ENCODE data around the gene NEMF.
A peak's percentile ranks its signal among the peaks of the same experiment; 100 is the strongest.
"Not testable (repeated sequence)": the region's sequence is repeated elsewhere in the genome, so short reads cannot be mapped to it uniquely, and the experiment has no call there.

NEMF gene, protein sequence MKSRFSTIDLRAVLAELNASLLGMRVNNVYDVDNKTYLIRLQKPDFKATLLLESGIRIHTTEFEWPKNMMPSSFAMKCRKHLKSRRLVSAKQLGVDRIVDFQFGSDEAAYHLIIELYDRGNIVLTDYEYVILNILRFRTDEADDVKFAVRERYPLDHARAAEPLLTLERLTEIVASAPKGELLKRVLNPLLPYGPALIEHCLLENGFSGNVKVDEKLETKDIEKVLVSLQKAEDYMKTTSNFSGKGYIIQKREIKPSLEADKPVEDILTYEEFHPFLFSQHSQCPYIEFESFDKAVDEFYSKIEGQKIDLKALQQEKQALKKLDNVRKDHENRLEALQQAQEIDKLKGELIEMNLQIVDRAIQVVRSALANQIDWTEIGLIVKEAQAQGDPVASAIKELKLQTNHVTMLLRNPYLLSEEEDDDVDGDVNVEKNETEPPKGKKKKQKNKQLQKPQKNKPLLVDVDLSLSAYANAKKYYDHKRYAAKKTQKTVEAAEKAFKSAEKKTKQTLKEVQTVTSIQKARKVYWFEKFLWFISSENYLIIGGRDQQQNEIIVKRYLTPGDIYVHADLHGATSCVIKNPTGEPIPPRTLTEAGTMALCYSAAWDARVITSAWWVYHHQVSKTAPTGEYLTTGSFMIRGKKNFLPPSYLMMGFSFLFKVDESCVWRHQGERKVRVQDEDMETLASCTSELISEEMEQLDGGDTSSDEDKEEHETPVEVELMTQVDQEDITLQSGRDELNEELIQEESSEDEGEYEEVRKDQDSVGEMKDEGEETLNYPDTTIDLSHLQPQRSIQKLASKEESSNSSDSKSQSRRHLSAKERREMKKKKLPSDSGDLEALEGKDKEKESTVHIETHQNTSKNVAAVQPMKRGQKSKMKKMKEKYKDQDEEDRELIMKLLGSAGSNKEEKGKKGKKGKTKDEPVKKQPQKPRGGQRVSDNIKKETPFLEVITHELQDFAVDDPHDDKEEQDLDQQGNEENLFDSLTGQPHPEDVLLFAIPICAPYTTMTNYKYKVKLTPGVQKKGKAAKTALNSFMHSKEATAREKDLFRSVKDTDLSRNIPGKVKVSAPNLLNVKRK

GRCh38 chr14:49852301-49853157 lies at the start of gene NEMF:
Gene NEMF, minus strand, starts transcription at chr14:49852788. Its CDS starts 35 bp downstream, at chr14:49852753.
- Mint-ChIP-seq H3K9me3 (no peaks in the 10 kb centered on the region), H3K4me3 (peak within 1 kb of the TSS; percentile 96), H3K27ac (peak within 1 kb of the TSS; percentile 96), H3K27me3 (no peaks in the 10 kb centered on the region), H3K4me1 (peaks cover 19% of the 10 kb centered on the region), H3K36me3 (peaks cover 6% of the 10 kb centered on the region)
- DNase-seq (ENCODE audit: low spot score in 2 of 2): peak; percentile 87 to 88
- peak; percentile 81 for ATAC-seq (ENCODE audit: low read depth)

- peaks cover 13% of the 10 kb centered on the region for H3K36me3 Mint-ChIP-seq
- no peak for ATAC-seq (ENCODE audit: low read depth)
- no peak for DNase-seq (ENCODE audit: low spot score in 2 of 2)
- no peaks in the 10 kb centered on the region for H3K27me3 Mint-ChIP-seq
- H3K27ac Mint-ChIP-seq: no peak overlapping the region
- H3K4me1 Mint-ChIP-seq: peaks cover 27% of the 10 kb centered on the region
- H3K4me3 Mint-ChIP-seq: no peak overlapping the region
- peaks cover 2% of the 10 kb centered on the region for H3K9me3 Mint-ChIP-seq
These were observed 48.4 kb upstream of the NEMF start for GRCh38 chr14:49900973-49901372.

- no peaks in the 10 kb centered on the region for H3K27me3 Mint-ChIP-seq
- peaks cover 31% of the 10 kb centered on the region for H3K4me1 Mint-ChIP-seq
- no peak for DNase-seq (ENCODE audit: low spot score in 2 of 2)
- H3K4me3 Mint-ChIP-seq: peak overlapping the region; percentile 73
- ATAC-seq (ENCODE audit: low read depth): no peak
- H3K9me3 Mint-ChIP-seq: peaks cover 2% of the 10 kb centered on the region
- peaks cover 34% of the 10 kb centered on the region for H3K36me3 Mint-ChIP-seq
- peak overlapping the region; percentile 81 for H3K27ac Mint-ChIP-seq
These were observed 45.9 kb upstream of the NEMF start for GRCh38 chr14:49898485-49898884.

- Mint-ChIP-seq H3K27me3 (no peaks in the 10 kb centered on the region), H3K9me3 (peaks cover 2% of the 10 kb centered on the region), H3K4me3 (peak overlapping the region; percentile 65), H3K4me1 (peaks cover 31% of the 10 kb centered on the region), H3K36me3 (peaks cover 34% of the 10 kb centered on the region), H3K27ac (peak overlapping the region; percentile 81)
- DNase-seq (ENCODE audit: low spot score in 2 of 2): no peak
- ATAC-seq (ENCODE audit: low read depth): no peak
These were observed 45.4 kb upstream of the NEMF start for GRCh38 chr14:49897965-49898364.

DNA sequence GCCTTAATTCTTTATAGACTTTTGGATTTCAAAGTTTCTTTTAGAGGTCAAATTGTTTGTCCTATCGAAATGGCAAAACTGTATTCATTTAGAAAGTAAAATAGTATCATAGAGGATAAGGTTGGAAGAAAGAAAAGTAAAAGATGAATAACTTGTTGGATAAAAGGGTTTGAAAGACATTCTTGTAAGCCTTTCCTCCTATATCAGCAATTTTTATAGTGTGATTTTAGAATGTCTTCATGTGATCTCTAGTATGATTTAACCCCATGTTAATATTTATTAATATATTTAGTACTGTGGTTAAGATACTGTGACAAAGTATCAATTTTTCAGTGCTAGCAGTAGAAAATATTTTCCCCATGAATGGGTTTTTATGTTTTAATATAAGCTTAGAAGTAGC lies 44.8 kb upstream of the NEMF start:
- Mint-ChIP-seq H3K9me3 (peaks cover 2% of the 10 kb centered on the region), H3K36me3 (peaks cover 34% of the 10 kb centered on the region), H3K4me1 (peaks cover 31% of the 10 kb centered on the region), H3K4me3 (peak overlapping the region; percentile 80), H3K27me3 (no peaks in the 10 kb centered on the region), H3K27ac (peak overlapping the region; percentile 81)
- no peak for DNase-seq (ENCODE audit: low spot score in 2 of 2)
- no peak for ATAC-seq (ENCODE audit: low read depth)

DNA sequence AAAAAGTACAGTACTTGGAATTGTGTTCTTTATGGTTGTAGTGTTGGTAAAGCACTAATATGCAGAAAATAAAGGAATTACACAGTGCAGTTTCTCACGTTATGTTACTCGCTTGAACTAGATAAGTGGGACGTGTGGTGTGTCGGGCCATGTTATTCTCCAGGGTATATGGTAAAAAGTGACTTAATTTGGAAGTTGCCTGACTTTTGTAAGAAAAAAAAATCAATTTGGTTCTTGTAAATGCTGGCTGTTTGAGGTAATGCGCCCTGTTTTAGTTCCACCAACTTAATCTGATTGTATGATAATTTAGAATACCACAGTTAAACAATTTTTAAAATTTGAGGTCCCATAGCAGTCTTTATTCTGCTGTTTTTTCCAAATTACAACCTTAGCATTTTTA lies 44.4 kb upstream of the NEMF start:
- ATAC-seq (ENCODE audit: low read depth) (no peak), DNase-seq (ENCODE audit: low spot score in 2 of 2) (no peak)
- H3K27ac Mint-ChIP-seq: peak overlapping the region; percentile 81
- H3K9me3 Mint-ChIP-seq: no peaks in the 10 kb centered on the region
- no peaks in the 10 kb centered on the region for H3K27me3 Mint-ChIP-seq
- H3K4me1 Mint-ChIP-seq: peaks cover 31% of the 10 kb centered on the region
- peak overlapping the region; percentile 80 for H3K4me3 Mint-ChIP-seq
- H3K36me3 Mint-ChIP-seq: peaks cover 32% of the 10 kb centered on the region

- not testable (repeated sequence) for ATAC-seq (ENCODE audit: low read depth); DNase-seq (ENCODE audit: low spot score in 2 of 2); H3K27me3 Mint-ChIP-seq; H3K9me3 Mint-ChIP-seq
- peak overlapping the region; percentile 81 for H3K27ac Mint-ChIP-seq
- peaks cover 31% of the 10 kb centered on the region for H3K4me1 Mint-ChIP-seq
- H3K4me3 Mint-ChIP-seq: peak overlapping the region; percentile 82
- H3K36me3 Mint-ChIP-seq: peaks cover 32% of the 10 kb centered on the region
These were observed 43.7 kb upstream of the NEMF start for GRCh38 chr14:49896272-49896671.

GRCh38 chr14:49895480-49895879 lies 42.9 kb upstream of the NEMF start:
- DNase-seq (ENCODE audit: low spot score in 2 of 2) (no peak), ATAC-seq (ENCODE audit: low read depth) (no peak)
- H3K36me3 Mint-ChIP-seq: peaks cover 32% of the 10 kb centered on the region
- peak overlapping the region; percentile 81 for H3K27ac Mint-ChIP-seq
- H3K4me3 Mint-ChIP-seq: peak overlapping the region; percentile 82
- no peaks in the 10 kb centered on the region for H3K9me3 Mint-ChIP-seq
- H3K4me1 Mint-ChIP-seq: peaks cover 31% of the 10 kb centered on the region
- no peaks in the 10 kb centered on the region for H3K27me3 Mint-ChIP-seq

DNA sequence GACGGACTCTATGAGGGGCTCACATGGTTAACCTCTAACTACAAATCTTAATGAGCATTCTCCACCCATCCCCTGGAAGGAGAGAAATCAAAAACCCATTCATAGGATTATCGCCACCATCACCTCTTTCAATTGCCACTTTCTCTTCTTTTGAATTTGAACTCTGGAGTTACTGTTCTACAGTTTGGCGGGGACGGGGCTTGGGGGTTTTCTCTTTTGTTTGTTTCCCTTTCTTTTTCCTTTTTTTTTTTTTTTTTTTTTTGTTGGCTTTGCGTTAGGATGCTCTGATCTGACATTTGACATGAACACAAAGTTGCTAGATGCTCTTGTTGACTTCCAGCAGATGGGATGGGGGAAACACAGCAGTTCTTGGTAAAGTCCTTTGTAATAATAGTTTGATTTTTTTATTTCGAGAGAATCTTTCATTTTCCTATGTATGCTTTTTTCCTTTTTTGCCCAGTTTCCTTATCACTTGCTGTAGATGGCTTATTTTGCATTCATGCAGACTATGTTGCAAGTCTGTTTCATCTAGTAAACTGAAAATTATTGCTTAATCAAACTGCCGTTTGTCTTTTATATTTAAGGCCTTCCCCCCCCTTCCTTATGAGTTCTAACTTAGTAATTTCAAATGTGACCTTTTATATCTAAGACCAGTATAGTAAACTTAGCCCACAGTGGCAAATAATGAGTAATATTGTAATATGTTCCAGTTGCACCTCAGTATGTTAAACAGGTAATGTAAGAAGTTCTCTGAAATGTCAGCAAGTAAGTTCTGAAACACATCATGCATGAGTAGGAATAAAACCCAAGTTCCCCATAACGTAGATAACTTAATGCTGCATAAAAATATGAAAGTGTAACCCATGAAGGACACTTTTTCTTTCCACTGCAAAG lies 41.9 kb upstream of the NEMF start:
- not testable (repeated sequence) for DNase-seq (ENCODE audit: low spot score in 2 of 2)

DNA sequence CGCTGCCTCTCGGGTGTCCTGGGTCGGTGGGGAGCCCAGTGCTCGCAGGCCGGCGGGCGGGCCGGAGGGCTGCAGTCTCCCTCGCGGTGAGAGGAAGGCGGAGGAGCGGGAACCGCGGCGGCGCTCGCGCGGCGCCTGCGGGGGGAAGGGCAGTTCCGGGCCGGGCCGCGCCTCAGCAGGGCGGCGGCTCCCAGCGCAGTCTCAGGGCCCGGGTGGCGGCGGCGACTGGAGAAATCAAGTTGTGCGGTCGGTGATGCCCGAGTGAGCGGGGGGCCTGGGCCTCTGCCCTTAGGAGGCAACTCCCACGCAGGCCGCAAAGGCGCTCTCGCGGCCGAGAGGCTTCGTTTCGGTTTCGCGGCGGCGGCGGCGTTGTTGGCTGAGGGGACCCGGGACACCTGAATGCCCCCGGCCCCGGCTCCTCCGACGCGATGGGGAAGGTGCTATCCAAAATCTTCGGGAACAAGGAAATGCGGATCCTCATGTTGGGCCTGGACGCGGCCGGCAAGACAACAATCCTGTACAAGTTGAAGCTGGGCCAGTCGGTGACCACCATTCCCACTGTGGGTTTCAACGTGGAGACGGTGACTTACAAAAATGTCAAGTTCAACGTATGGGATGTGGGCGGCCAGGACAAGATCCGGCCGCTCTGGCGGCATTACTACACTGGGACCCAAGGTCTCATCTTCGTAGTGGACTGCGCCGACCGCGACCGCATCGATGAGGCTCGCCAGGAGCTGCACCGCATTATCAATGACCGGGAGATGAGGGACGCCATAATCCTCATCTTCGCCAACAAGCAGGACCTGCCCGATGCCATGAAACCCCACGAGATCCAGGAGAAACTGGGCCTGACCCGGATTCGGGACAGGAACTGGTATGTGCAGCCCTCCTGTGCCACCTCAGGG lies 41.0 kb upstream of the NEMF start:
- peak overlapping the region; percentile 97 for H3K27ac Mint-ChIP-seq
- peak overlapping the region; percentile 98 for H3K4me3 Mint-ChIP-seq
- H3K9me3 Mint-ChIP-seq: no peaks in the 10 kb centered on the region
- peak; percentile 51 for ATAC-seq (ENCODE audit: low read depth)
- no peaks in the 10 kb centered on the region for H3K27me3 Mint-ChIP-seq
- peaks cover 27% of the 10 kb centered on the region for H3K4me1 Mint-ChIP-seq
- peaks cover 32% of the 10 kb centered on the region for H3K36me3 Mint-ChIP-seq
- DNase-seq (ENCODE audit: low spot score in 2 of 2): peak; percentile 17 to 70

More for the DNA sequence above, 41.9 kb upstream of the NEMF start:
- H3K4me3 Mint-ChIP-seq: peak overlapping the region; percentile 98
- not testable (repeated sequence) for H3K9me3 Mint-ChIP-seq; ATAC-seq (ENCODE audit: low read depth); H3K27me3 Mint-ChIP-seq
- peak overlapping the region; percentile 97 for H3K27ac Mint-ChIP-seq
- H3K36me3 Mint-ChIP-seq: peaks cover 32% of the 10 kb centered on the region
- peaks cover 29% of the 10 kb centered on the region for H3K4me1 Mint-ChIP-seq

DNA sequence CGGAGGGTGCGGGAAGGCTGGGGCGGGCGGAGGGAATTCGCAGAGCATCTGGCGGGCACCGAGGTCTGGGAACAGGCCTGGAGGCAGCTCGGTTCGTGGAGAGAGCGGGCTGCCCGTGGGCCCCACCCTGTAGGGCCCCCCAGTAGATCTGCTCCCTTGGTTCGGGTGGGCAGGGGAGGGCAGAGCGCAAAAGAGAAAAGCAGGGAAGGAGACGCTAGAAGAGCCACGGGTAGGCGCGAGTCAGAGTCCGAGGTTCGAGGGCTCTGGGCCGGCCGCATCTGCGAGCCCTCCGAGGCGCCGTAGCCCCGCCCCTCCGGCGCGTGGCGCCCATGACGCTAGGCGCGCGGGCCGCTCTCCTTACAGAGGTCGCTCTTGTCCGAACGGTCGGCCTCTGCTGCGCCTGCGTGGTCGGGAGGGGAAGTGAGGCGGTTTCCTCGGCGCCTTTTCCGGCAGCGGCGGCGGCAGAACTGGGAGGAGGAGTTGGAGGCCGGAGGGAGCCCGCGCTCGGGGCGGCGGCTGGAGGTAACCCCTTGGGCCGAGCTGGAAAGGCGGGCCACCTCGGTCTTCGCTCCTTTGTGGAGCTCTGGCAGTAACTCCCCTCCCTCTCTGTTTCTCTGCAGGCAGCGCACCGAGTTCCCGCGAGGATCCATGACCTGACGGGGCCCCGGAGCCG lies 40.2 kb upstream of the NEMF start, which contains the start of gene ARF6:
TSS of gene ARF6 (plus strand) at position 447 of the 673 bp plus-strand sequence. CDS start 655 bp downstream, outside the sequence.
- peaks cover 27% of the 10 kb centered on the region for H3K36me3 Mint-ChIP-seq
- peaks cover 20% of the 10 kb centered on the region for H3K4me1 Mint-ChIP-seq
- H3K4me3 Mint-ChIP-seq: peak within 1 kb of the TSS; percentile 98
- peak; percentile 83 for ATAC-seq (ENCODE audit: low read depth)
- DNase-seq (ENCODE audit: low spot score in 2 of 2): peak; percentile 95 to 96
- no peaks in the 10 kb centered on the region for H3K27me3 Mint-ChIP-seq
- peak within 1 kb of the TSS; percentile 97 for H3K27ac Mint-ChIP-seq
- no peaks in the 10 kb centered on the region for H3K9me3 Mint-ChIP-seq
